Colonic mucosa (tissue), 4 donors: ENCODE data around the gene PPFIA4. TPM values are rescaled to one million over a fixed set of nuclear protein-coding genes. Genes with fewer than 3 reads are reported as not detected.

Source experiments
- DNase-seq: peaks from one replicate; pipeline ENCODE4 v3.0.0-alpha.2; 2020
- H3K27ac ChIP-seq: fragments of 200-600 bp; one replicate; pipeline ENCODE4 v1.8.0; 2021
- H3K27me3 ChIP-seq: fragments of 200-600 bp; one replicate; pipeline ENCODE4 v1.8.0; 2021
- H3K36me3 ChIP-seq: fragments of 200-600 bp; one replicate; pipeline ENCODE4 v1.8.0; 2021
- H3K4me1 ChIP-seq: fragments of 200-600 bp; one replicate; pipeline ENCODE4 v1.8.0; 2021; ENCODE audit warnings: mild to moderate bottlenecking
- H3K4me3 ChIP-seq: fragments of 200-600 bp; one replicate; pipeline ENCODE4 v1.8.0; 2021
- H3K9ac ChIP-seq, 2 donors: one replicate each; pipeline ENCODE4 v1.7.0; 2013; ENCODE audit warnings: control low read depth in 2 of 2, low read depth in 2 of 2, low read length in 2 of 2
- H3K9me3 ChIP-seq: fragments of 200-600 bp; one replicate; pipeline ENCODE4 v1.8.0; 2021
- intact Hi-C: fragments of 100-400 bp; cut with DNase I; formaldehyde crosslinking; loops from one replicate; pipeline ENCODE4 v1.14.1; 2022
- total RNA-seq, 2 donors: library from RNA; stranded (reverse); fragmentation: NEBNext Ultra II Directional in 1 of 2; extraction: Animal tissue kit (Norgen Biotek cat#: 25700) in 1 of 2; gene quantifications; one replicate each; pipeline ENCODE4 v1.2.1, GENCODE V29; 2021
- TF ChIP-seq, protein P1 (sequence below): fragments of 200-600 bp; IDR thresholded peaks from one replicate; pipeline ENCODE4 v1.8.0; 2022; ENCODE audit warnings: antibody characterized with exemption, mild to moderate bottlenecking
- donor health status: healthy.
- donor health status: DM: no; HTN: no; CAD: no.
- donor health status: DM: no; HTN: no; CAD: no.

PPFIA4 gene
- total RNA-seq, 2 donors from 2014 or later = 1.6 to 7.3 TPM

DNA sequence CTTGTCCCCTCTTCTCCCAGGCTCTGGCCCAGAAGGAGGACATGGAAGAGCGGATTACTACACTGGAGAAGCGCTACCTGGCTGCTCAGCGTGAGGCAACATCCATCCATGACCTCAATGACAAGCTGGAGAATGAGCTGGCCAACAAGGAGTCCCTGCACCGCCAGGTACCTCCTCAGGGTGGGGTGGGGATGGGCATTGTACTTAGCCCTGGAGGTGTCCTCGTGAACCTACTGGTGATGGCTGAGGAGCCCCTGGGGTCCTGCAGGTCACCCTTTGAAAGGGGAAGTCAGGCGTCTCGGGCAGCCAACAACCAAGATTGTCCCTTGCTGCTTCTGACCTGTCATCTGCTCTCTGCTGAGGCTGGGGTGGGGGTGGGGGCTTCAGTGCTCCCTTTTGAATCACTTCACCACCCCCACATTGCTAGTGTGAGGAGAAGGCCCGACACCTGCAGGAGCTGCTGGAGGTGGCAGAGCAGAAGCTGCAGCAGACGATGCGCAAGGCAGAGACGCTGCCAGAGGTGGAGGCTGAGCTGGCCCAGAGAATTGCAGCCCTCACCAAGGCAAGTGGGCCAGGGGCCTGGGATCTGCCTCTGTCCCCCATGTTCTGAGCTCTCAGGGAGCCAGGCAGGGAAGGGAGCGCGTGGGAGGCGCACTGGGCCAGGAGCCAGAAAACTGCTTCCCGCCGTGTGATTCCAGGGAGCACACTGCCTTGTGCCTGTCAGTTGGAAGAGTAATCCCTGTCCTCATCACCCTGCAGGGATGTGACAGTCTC, 19.7 kb downstream of the PPFIA4 start:
- no peak overlapping the region for H3K9ac ChIP-seq
- no peaks in the 10 kb centered on the region for H3K4me1 ChIP-seq
- intact Hi-C loops = no loop called here
- H3K4me3 ChIP-seq = no peak overlapping the region
- TF ChIP-seq, protein P1, sequence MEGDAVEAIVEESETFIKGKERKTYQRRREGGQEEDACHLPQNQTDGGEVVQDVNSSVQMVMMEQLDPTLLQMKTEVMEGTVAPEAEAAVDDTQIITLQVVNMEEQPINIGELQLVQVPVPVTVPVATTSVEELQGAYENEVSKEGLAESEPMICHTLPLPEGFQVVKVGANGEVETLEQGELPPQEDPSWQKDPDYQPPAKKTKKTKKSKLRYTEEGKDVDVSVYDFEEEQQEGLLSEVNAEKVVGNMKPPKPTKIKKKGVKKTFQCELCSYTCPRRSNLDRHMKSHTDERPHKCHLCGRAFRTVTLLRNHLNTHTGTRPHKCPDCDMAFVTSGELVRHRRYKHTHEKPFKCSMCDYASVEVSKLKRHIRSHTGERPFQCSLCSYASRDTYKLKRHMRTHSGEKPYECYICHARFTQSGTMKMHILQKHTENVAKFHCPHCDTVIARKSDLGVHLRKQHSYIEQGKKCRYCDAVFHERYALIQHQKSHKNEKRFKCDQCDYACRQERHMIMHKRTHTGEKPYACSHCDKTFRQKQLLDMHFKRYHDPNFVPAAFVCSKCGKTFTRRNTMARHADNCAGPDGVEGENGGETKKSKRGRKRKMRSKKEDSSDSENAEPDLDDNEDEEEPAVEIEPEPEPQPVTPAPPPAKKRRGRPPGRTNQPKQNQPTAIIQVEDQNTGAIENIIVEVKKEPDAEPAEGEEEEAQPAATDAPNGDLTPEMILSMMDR = no peak
- no peak overlapping the region for H3K27ac ChIP-seq
- DNase-seq = no peak
- H3K36me3 ChIP-seq = no peaks in the 10 kb centered on the region
- H3K27me3 ChIP-seq = no peaks in the 10 kb centered on the region
- no peaks in the 10 kb centered on the region for H3K9me3 ChIP-seq

DNA sequence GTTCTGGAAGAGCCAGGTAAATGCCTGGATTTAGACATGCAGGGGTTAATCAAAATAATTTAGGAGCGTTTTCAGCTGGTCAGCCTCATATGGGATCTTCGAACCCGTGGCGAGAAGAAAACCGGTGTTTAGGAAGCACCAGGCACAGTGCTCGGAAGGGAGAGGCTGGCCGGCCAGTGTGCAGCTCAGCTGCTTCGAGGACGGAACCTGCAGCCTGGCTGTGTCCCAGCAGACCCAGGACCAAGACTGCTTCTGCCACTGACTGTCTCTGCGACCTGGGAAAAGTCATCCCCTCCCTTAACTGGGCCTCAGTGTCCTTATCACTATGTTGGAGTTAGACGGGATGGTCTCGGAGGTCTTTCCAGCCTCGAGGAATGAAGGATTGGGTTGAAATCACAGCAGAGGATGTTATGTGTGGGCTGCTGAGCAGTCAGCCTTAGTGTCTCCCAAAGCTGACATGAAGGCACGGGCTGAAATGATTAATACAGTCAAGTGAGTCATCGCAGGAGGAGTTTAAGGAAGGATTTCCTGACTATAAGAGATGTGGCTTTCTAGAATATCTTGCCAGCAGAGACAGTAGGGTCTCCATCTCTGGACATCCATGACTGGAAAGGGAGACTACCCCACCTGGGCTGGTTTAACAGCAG, 20.8 kb downstream of the PPFIA4 start:
- H3K4me1 ChIP-seq = no peaks in the 10 kb centered on the region
- H3K27me3 ChIP-seq = no peaks in the 10 kb centered on the region
- no peaks in the 10 kb centered on the region for H3K36me3 ChIP-seq
- H3K27ac ChIP-seq = no peak overlapping the region
- no peak for DNase-seq
- no peak overlapping the region for H3K9ac ChIP-seq
- TF ChIP-seq, protein P1 = no peak
- intact Hi-C loops = no loop called here
- no peaks in the 10 kb centered on the region for H3K9me3 ChIP-seq
- H3K4me3 ChIP-seq = no peak overlapping the region

DNA sequence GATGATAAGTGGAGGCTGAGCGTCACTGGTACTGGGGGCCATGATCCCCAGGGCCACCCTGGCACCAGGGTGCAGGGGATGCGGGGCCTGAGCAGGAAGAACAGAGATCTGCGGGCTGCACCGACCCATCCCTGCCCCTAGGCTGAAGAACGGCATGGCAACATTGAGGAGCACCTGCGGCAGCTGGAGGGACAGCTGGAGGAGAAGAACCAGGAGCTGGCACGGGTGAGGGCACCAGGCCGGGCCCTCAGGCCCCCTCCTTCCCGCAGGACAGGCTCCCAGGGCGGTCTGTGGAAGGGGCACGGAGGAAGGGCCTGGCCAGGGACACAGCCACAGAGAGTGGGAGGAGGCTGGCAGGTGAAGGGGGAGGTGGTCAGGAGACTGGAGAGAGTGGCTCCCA, 21.8 kb downstream of the PPFIA4 start:
- Histone ChIP-seq H3K4me1 (no peaks in the 10 kb centered on the region), H3K4me3 (no peak overlapping the region), H3K36me3 (no peaks in the 10 kb centered on the region), H3K27me3 (no peaks in the 10 kb centered on the region), H3K9ac (no peak overlapping the region), H3K9me3 (no peaks in the 10 kb centered on the region), H3K27ac (no peak overlapping the region)
- no peak for DNase-seq
- TF ChIP-seq, protein P1 = no peak
- intact Hi-C loops = no loop called here

DNA sequence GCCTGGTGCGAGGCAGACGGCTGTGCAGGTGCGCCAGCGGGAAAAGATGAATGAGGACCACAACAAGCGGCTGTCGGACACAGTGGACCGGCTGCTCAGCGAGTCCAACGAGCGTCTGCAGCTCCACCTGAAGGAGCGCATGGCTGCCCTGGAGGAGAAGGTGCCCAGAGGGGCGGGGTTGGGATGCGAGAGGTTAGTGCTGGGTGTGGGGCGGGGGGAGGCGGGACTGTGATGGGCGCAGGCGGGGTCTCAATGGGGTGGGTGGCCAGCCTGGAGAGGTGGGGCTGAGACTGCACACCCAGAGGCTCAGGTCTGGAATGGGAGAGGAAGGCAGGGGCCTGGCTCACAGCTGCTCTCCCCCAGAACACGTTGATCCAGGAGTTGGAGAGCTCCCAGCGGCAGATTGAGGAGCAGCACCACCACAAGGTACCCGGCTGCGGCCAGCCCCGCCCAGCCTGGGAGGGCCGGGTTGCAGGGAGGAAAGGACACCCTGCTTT, 22.3 kb downstream of the PPFIA4 start:
- no peaks in the 10 kb centered on the region for H3K27me3 ChIP-seq
- intact Hi-C loops = no loop called here
- H3K4me3 ChIP-seq = no peak overlapping the region
- TF ChIP-seq, protein P1 = no peak
- DNase-seq = no peak
- no peaks in the 10 kb centered on the region for H3K4me1 ChIP-seq
- no peaks in the 10 kb centered on the region for H3K9me3 ChIP-seq
- no peaks in the 10 kb centered on the region for H3K36me3 ChIP-seq
- no peak overlapping the region for H3K27ac ChIP-seq
- no peak overlapping the region for H3K9ac ChIP-seq

DNA sequence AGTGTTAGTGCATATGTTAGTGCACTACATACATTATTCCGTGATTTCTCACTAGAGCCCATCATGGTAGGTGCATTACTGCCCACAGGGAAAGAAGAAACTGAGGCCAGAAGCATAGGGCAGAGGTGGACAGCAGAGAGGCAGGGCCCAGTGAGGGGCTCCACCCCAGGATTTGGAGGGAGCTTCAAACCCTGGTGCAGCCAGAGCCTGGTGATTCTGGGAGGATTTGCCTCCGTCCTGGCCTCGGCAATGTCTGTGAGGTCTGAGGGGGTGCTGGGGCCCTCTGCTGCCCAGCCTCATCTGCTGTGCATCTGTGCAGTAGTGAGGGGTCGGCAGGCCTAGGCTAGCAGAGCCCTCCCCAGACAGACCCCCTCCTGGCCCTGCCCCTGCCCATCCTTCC, 22.8 kb downstream of the PPFIA4 start:
- Histone ChIP-seq H3K9me3 (no peaks in the 10 kb centered on the region), H3K27me3 (no peaks in the 10 kb centered on the region), H3K4me1 (no peaks in the 10 kb centered on the region), H3K27ac (no peak overlapping the region), H3K4me3 (no peak overlapping the region), H3K9ac (no peak overlapping the region), H3K36me3 (no peaks in the 10 kb centered on the region)
- TF ChIP-seq, protein P1 = no peak
- DNase-seq = no peak
- intact Hi-C loops = no loop called here
